Bronchial epithelial cell (primary cell): ENCODE measurements around the gene BOK. TPM values are rescaled to one million over a fixed set of nuclear protein-coding genes. Genes with fewer than 3 reads are reported as not detected.

Experiments used
- DNase-seq: peaks from one replicate; pipeline ENCODE4 v3.0.0-alpha.2; 2010; ENCODE audit warnings: low read depth
- FAIRE-seq: peaks from 2 replicates; lab custom pipeline; 2011; peaks lifted over from hg19 to GRCh38; lab: Jason Lieb, UNC
- H3K27me3 ChIP-seq: 2 replicates; pipeline ENCODE4 v1.5.1; 2011; ENCODE audit warnings: low read length; ENCODE audit not compliant: control insufficient read depth, insufficient read depth
- H3K36me3 ChIP-seq: 2 replicates; pipeline ENCODE4 v1.5.1; 2011; ENCODE audit warnings: low read length; ENCODE audit not compliant: control insufficient read depth, insufficient read depth
- H3K4me3 ChIP-seq: 2 replicates; pipeline ENCODE4 v1.5.1; 2011; ENCODE audit warnings: mild to moderate bottlenecking, low read depth, low read length, control low read depth
- CTCF ChIP-seq: IDR thresholded peaks from 2 replicates; pipeline ENCODE4 v1.5.1; 2011; ENCODE audit warnings: mild to moderate bottlenecking, moderate library complexity, low read length, control low read depth, inconsistent platforms; ENCODE audit not compliant: insufficient read depth, severe bottlenecking
- total RNA-seq: library from RNA; depleted of rRNA; stranded (reverse); fragments of >200 nt; gene quantifications from 2 replicates; pipeline ENCODE4 v1.2.1, GENCODE V29; 2014

Gene BOK
- total RNA-seq, 1 donor from 2014 or later, result 19.5 TPM

- no peaks in the 10 kb centered on the region for H3K27me3 ChIP-seq
Observed at GRCh38 chr2:241531161-241531722, 27.3 kb upstream of the BOK start.

GRCh38 chr2:241532168-241532567 is 26.4 kb upstream of the BOK start:
- DNase-seq, result no peak
- FAIRE-seq, result no peak
- no peaks in the 10 kb centered on the region for H3K36me3 ChIP-seq
- no peak overlapping the region for H3K4me3 ChIP-seq
- H3K27me3 ChIP-seq, result no peaks in the 10 kb centered on the region
- no peak for TF ChIP-seq CTCF

More at GRCh38 chr2:241531161-241531722, 27.3 kb upstream of the BOK start:
- Histone ChIP-seq H3K4me3 (no peak overlapping the region), H3K36me3 (no peaks in the 10 kb centered on the region)
- TF ChIP-seq CTCF, result no peak
- DNase-seq, result no peak
- FAIRE-seq, result no peak

- Histone ChIP-seq H3K4me3 (no peak overlapping the region), H3K27me3 (no peaks in the 10 kb centered on the region), H3K36me3 (no peaks in the 10 kb centered on the region)
- DNase-seq, result no peak
- TF ChIP-seq CTCF, result no peak
- no peak for FAIRE-seq
Observed at GRCh38 chr2:241532733-241533601, 25.6 kb upstream of the BOK start.

GRCh38 chr2:241534293-241534692 is 24.3 kb upstream of the BOK start:
- no peaks in the 10 kb centered on the region for H3K27me3 ChIP-seq
- TF ChIP-seq CTCF, result no peak
- DNase-seq, result no peak
- H3K4me3 ChIP-seq, result no peak overlapping the region
- no peaks in the 10 kb centered on the region for H3K36me3 ChIP-seq
- no peak for FAIRE-seq

- no peak overlapping the region for H3K4me3 ChIP-seq
- TF ChIP-seq CTCF, result no peak
- H3K36me3 ChIP-seq, result no peaks in the 10 kb centered on the region
- no peak for DNase-seq
- FAIRE-seq, result no peak
- H3K27me3 ChIP-seq, result no peaks in the 10 kb centered on the region
Observed at GRCh38 chr2:241534701-241535375, 23.7 kb upstream of the BOK start.
